H9 (cell line): ENCODE data around the gene BAMBI. TPM values are rescaled to one million over a fixed set of nuclear protein-coding genes. Genes with fewer than 3 reads are reported as not detected.

ENCODE experiments used
- DNase-seq: peaks from one replicate; pipeline ENCODE4 v3.0.0-alpha.2; 2017
- H2AFZ ChIP-seq: one replicate; pipeline ENCODE4 v1.6.1; 2013; ENCODE audit warnings: mild to moderate bottlenecking, low read length, control low read depth, moderate library complexity
- H2AK5ac ChIP-seq: 2 replicates; pipeline ENCODE4 v1.6.1; 2013; ENCODE audit warnings: low read length, control low read depth, mixed read lengths; ENCODE audit not compliant: insufficient read length
- H2BK120ac ChIP-seq: one replicate; pipeline ENCODE4 v1.6.1; 2013; ENCODE audit warnings: low read depth, mild to moderate bottlenecking, low read length, control low read depth, inconsistent platforms; ENCODE audit not compliant: poor library complexity, severe bottlenecking
- H2BK12ac ChIP-seq: 2 replicates; pipeline ENCODE4 v1.6.1; 2013; ENCODE audit warnings: low read length, control low read depth, mixed read lengths, low read depth; ENCODE audit not compliant: insufficient read length
- H2BK15ac ChIP-seq: 2 replicates; pipeline ENCODE4 v1.6.1; 2013; ENCODE audit warnings: low read depth, low read length, control low read depth
- H2BK20ac ChIP-seq: one replicate; pipeline ENCODE4 v1.6.1; 2013; ENCODE audit warnings: low read depth, mild to moderate bottlenecking, low read length, control low read depth, inconsistent platforms; ENCODE audit not compliant: poor library complexity, severe bottlenecking
- H2BK5ac ChIP-seq: 2 replicates; pipeline ENCODE4 v1.6.1; 2013; ENCODE audit warnings: low read length, control low read depth, mixed read lengths; ENCODE audit not compliant: insufficient read length
- H3K14ac ChIP-seq: 2 replicates; pipeline ENCODE4 v1.6.1; 2013; ENCODE audit warnings: low read length, control low read depth; ENCODE audit not compliant: insufficient read depth
- H3K18ac ChIP-seq: 2 replicates; pipeline ENCODE4 v1.6.1; 2013; ENCODE audit warnings: low read depth, mild to moderate bottlenecking, mixed read lengths, low read length, control low read depth; ENCODE audit not compliant: insufficient read length
- H3K23ac ChIP-seq: 2 replicates; pipeline ENCODE4 v1.6.1; 2013; ENCODE audit warnings: low read length, control low read depth, mixed read lengths, low read depth; ENCODE audit not compliant: insufficient read length
- H3K23me2 ChIP-seq: 2 replicates; pipeline ENCODE4 v1.6.1; 2013; ENCODE audit warnings: low read depth, mild to moderate bottlenecking, mixed read lengths, low read length, control low read depth; ENCODE audit not compliant: insufficient read length, poor library complexity, severe bottlenecking
- H3K27ac ChIP-seq: 2 replicates; pipeline ENCODE4 v1.5.1; 2013; ENCODE audit warnings: low read length, control low read depth, mixed read lengths, low read depth; ENCODE audit not compliant: insufficient read length
- H3K27me3 ChIP-seq: 2 replicates; pipeline ENCODE4 v1.6.1; 2013; ENCODE audit warnings: low read length, control low read depth, inconsistent platforms; ENCODE audit not compliant: insufficient read depth
- H3K4ac ChIP-seq: 2 replicates; pipeline ENCODE4 v1.6.1; 2013; ENCODE audit warnings: low read depth, mild to moderate bottlenecking, control low read depth, inconsistent platforms, low read length, moderate library complexity
- H3K4me1 ChIP-seq: 2 replicates; pipeline ENCODE4 v1.6.1; 2013; ENCODE audit warnings: low read length, control low read depth, inconsistent platforms; ENCODE audit not compliant: insufficient read depth
- H3K4me2 ChIP-seq: 2 replicates; pipeline ENCODE4 v1.6.1; 2013; ENCODE audit warnings: low read length, control low read depth, mixed read lengths; ENCODE audit not compliant: insufficient read length, insufficient read depth
- H3K56ac ChIP-seq: 2 replicates; pipeline ENCODE4 v1.6.1; 2013; ENCODE audit warnings: low read depth, mild to moderate bottlenecking, mixed read lengths, low read length, control low read depth; ENCODE audit not compliant: insufficient read length
- H3K79me1 ChIP-seq: 2 replicates; pipeline ENCODE4 v1.6.1; 2013; ENCODE audit warnings: low read depth, mild to moderate bottlenecking, moderate library complexity, low read length, control low read depth, inconsistent platforms; ENCODE audit not compliant: insufficient read depth, poor library complexity, severe bottlenecking
- H3K79me2 ChIP-seq: 2 replicates; pipeline ENCODE4 v1.6.1; 2013; ENCODE audit warnings: low read length, control low read depth, inconsistent platforms; ENCODE audit not compliant: insufficient read depth
- H3K9ac ChIP-seq: 2 replicates; pipeline ENCODE4 v1.6.1; 2013; ENCODE audit warnings: low read length, control low read depth, mixed read lengths; ENCODE audit not compliant: insufficient read length; ENCODE audit errors: extremely low read depth
- H3K9me3 ChIP-seq: one replicate; pipeline ENCODE4 v1.6.1; 2013; ENCODE audit warnings: low read depth, low read length, inconsistent platforms; ENCODE audit not compliant: control insufficient read depth
- H3T11ph ChIP-seq: one replicate; pipeline ENCODE4 v1.6.1; 2013; ENCODE audit warnings: mild to moderate bottlenecking, low read length, control low read depth, inconsistent platforms
- H4K20me1 ChIP-seq: one replicate; pipeline ENCODE4 v1.6.1; 2013; ENCODE audit not compliant: control insufficient read depth, insufficient read length, insufficient read depth
- H4K5ac ChIP-seq: 2 replicates; pipeline ENCODE4 v1.6.1; 2013; ENCODE audit warnings: low read depth, mild to moderate bottlenecking, mixed read lengths, low read length, control low read depth; ENCODE audit not compliant: insufficient read length
- H4K8ac ChIP-seq: replicated peaks from 2 replicates; pipeline ENCODE4 v1.6.1; 2013; ENCODE audit warnings: low read length, control low read depth, mixed read lengths, low read depth; ENCODE audit not compliant: insufficient read length
- H4K91ac ChIP-seq: 2 replicates; pipeline ENCODE4 v1.6.1; 2013; ENCODE audit warnings: low read depth, mild to moderate bottlenecking, moderate library complexity, mixed read lengths, low read length, control low read depth; ENCODE audit not compliant: insufficient read length
- H3K27ac Mint-ChIP-seq, 3 experiments: 2 replicates in 2 of 3; 3 replicates in 1 of 3; pipeline ENCODE4 v1.8.0; 2020 to 2021; ENCODE audit warnings: mixed read lengths in 3 of 3, mild to moderate bottlenecking in 1 of 3, moderate library complexity in 1 of 3
- H3K27me3 Mint-ChIP-seq: 2 replicates; pipeline ENCODE4 v1.8.0; 2021; ENCODE audit warnings: low read depth, mild to moderate bottlenecking, moderate library complexity, mixed read lengths
- H3K36me3 Mint-ChIP-seq, 3 experiments: 2 replicates in 2 of 3; 3 replicates in 1 of 3; pipeline ENCODE4 v1.8.0; 2020 to 2021; ENCODE audit warnings: low read depth in 3 of 3, mixed read lengths in 3 of 3; ENCODE audit not compliant: insufficient read depth in 1 of 3
- H3K4me1 Mint-ChIP-seq, 2 experiments: 2 replicates each; pipeline ENCODE4 v1.8.0; 2020; ENCODE audit warnings: mixed read lengths in 2 of 2
- H3K4me3 Mint-ChIP-seq, 2 experiments: 2 replicates in 1 of 2; 3 replicates in 1 of 2; pipeline ENCODE4 v1.8.0; 2020 to 2021; ENCODE audit warnings: mild to moderate bottlenecking in 2 of 2, mixed read lengths in 2 of 2, moderate library complexity in 1 of 2
- H3K9me3 Mint-ChIP-seq, 2 experiments: 2 replicates in 1 of 2; 3 replicates in 1 of 2; pipeline ENCODE4 v1.8.0; 2020; ENCODE audit warnings: mild to moderate bottlenecking in 2 of 2, mixed read lengths in 2 of 2, moderate library complexity in 1 of 2
- WGBS: extraction: QIAGEN DNeasy Blood & Tissue Kit; methylation state at CpG from one replicate; pipeline ENCODE4 v1.1.7; 2013; ENCODE audit warnings: missing lambda C conversion rate, low lambda C conversion rate, mixed read lengths; ENCODE audit not compliant: insufficient read length; ENCODE audit errors: extremely low coverage; 5-methylcytosine and 5-hydroxymethylcytosine counted together
- total RNA-seq: library from RNA; stranded (reverse); gene quantifications from 2 replicates; pipeline ENCODE4 v1.2.1, GENCODE V29; 2021
- TF ChIP-seq, protein P1 (sequence below): fragments of 200-600 bp; sonication (generic); conservative IDR thresholded peaks from 3 replicates; pipeline ENCODE4 v1.8.0; 2021; ENCODE audit warnings: antibody characterized with exemption, mild to moderate bottlenecking

The BAMBI gene
- total RNA-seq, 1 experiment from 2014 or later, result 16.8 TPM

DNA sequence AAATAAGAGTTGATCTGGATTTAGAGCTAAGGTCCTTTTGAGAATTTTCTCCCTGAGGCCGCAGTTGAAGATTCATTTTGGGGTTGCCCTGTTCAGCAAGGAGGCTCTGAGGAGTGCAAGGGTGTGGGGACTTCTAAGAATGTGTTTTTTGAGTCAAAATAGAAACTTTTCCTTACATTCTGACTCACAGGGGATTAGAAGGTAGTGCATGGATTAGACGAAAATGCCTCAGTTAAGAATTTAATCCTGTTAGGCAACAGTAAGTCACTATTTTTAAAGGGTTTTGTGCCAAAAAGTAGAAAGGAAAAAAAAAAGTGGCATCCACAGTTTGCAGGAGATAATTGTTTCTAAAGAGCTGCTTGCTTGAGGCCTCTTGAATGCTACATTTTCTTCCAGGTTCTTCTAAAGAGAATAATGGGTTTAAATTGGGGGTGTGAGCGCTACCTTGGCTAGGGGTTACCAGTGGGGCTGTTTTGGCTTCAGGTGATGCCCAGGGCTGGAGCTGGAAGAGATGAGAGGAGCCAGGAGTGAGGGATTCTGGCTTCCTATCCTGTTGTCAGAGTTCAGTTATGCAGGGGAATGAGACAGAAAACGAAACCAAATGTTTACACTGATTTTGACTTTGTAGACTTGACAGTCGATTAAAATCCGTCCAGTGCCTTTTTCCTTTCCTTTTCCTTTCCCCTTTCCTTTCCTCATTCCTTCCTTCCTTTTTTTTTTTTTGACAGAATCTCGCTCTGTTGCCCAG lies 52.9 kb downstream of the BAMBI start:
- H3K27ac Mint-ChIP-seq, result no peak overlapping the region; a peak in 1 of 7 replicates
- Histone ChIP-seq H3K56ac (no peak overlapping the region), H2AFZ (no peak overlapping the region), H2BK15ac (no peak overlapping the region), H2BK12ac (no peak overlapping the region), H3K18ac (no peak overlapping the region), H3K9ac (no peak overlapping the region), H3K9me3 (no peaks in the 10 kb centered on the region), H3K23me2 (no peaks in the 10 kb centered on the region), H4K5ac (no peak overlapping the region), H4K8ac (no peak overlapping the region), H2BK120ac (no peak overlapping the region), H3K4ac (no peak overlapping the region), H4K91ac (no peak overlapping the region), H4K20me1 (no peaks in the 10 kb centered on the region), H3K79me1 (no peaks in the 10 kb centered on the region), H3K14ac (no peak overlapping the region), H3K4me2 (no peak overlapping the region), H3K4me1 (no peaks in the 10 kb centered on the region), H3K79me2 (no peaks in the 10 kb centered on the region), H3K27me3 (no peaks in the 10 kb centered on the region), H2BK5ac (no peak overlapping the region), H2AK5ac (no peak overlapping the region), H2BK20ac (no peak overlapping the region), H3K23ac (no peak overlapping the region), H3K27ac (no peak overlapping the region), H3T11ph (no peak overlapping the region)
- no peak for DNase-seq
- no peak overlapping the region for H3K4me3 Mint-ChIP-seq
- TF ChIP-seq, protein P1, sequence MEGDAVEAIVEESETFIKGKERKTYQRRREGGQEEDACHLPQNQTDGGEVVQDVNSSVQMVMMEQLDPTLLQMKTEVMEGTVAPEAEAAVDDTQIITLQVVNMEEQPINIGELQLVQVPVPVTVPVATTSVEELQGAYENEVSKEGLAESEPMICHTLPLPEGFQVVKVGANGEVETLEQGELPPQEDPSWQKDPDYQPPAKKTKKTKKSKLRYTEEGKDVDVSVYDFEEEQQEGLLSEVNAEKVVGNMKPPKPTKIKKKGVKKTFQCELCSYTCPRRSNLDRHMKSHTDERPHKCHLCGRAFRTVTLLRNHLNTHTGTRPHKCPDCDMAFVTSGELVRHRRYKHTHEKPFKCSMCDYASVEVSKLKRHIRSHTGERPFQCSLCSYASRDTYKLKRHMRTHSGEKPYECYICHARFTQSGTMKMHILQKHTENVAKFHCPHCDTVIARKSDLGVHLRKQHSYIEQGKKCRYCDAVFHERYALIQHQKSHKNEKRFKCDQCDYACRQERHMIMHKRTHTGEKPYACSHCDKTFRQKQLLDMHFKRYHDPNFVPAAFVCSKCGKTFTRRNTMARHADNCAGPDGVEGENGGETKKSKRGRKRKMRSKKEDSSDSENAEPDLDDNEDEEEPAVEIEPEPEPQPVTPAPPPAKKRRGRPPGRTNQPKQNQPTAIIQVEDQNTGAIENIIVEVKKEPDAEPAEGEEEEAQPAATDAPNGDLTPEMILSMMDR, result no peak
- no peaks in the 10 kb centered on the region; the same call in none of the 2 replicates for H3K27me3 Mint-ChIP-seq
- peaks cover 5 to 8% of the 10 kb centered on the region in 2 experiments; a peak in 4 of 5 replicates for H3K9me3 Mint-ChIP-seq
- H3K4me1 Mint-ChIP-seq, result peaks cover 2 to 5% of the 10 kb centered on the region in 2 experiments; a peak in 3 of 4 replicates
- no CpG with 5 or more reads among the region's 7 CpGs for WGBS
- H3K36me3 Mint-ChIP-seq, result peaks cover 0 to 5% (median 5%) of the 10 kb centered on the region in 3 experiments; a peak in 2 of 7 replicates
